ENCODE measurements around the gene AMDHD2. TPM values are rescaled to one million over a fixed set of nuclear protein-coding genes. Genes with fewer than 3 reads are reported as not detected.

Gene AMDHD2, protein sequence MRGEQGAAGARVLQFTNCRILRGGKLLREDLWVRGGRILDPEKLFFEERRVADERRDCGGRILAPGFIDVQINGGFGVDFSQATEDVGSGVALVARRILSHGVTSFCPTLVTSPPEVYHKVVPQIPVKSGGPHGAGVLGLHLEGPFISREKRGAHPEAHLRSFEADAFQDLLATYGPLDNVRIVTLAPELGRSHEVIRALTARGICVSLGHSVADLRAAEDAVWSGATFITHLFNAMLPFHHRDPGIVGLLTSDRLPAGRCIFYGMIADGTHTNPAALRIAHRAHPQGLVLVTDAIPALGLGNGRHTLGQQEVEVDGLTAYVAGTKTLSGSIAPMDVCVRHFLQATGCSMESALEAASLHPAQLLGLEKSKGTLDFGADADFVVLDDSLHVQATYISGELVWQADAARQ
- 10 to 100 TPM in 3 of 4 donors, 1 to 10 TPM in 1; 7.9 to 36.5 (median 22.0) TPM for total RNA-seq

DNA sequence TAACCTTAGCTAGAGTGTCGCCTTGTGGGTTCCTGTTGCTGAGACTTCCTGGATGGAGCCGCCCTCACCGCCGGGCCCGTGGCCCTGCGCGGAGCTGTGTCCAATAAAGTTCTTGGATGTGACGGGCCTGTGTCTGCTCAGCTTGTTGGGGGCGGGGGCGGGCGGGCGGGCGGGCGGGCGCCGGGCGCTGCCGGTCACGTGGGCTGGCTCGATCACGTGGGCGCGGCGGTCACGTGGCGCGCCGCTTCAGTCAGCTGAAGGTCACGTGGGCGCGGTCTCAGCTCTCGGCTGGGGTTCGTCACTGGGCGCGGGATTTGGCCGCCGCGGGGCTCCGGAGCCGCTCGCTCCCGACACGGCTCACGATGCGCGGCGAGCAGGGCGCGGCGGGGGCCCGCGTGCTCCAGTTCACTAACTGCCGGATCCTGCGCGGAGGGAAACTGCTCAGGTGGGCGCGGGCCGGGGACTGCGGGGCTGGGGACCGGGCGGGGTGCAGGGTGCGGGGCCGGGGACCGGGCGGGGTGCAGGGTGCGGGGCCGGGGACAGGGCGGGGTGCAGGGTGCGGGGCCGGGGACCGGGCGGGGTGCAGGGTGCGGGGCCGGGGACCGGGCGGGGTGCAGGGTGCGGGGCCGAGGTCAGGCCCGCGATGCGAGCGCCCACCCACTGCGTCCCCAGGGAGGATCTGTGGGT lies at the start of gene AMDHD2:
AMDHD2 (plus strand) TSS at position 275 of the 687 bp plus-strand sequence; CDS start at position 363, 88 bp downstream.
- H3K4me3 ChIP-seq, result peak within 1 kb of the TSS; percentile 25 to 72
- no peaks in the 10 kb centered on the region for H3K27me3 ChIP-seq
- H3K27ac ChIP-seq, result peak within 1 kb of the TSS; percentile 81
- H3K4me1 ChIP-seq, result peaks cover 30 to 47% of the 10 kb centered on the region in 2 donors
- intact Hi-C loops (cut with DNase I; ENCODE audit: low total_unique reads), result no loop called here
- no peaks in the 10 kb centered on the region for H3K9me3 ChIP-seq
- peak in 1 of 2 donors; percentile 42 for TF ChIP-seq POLR2A (IDR thresholded peaks at IDR 0.05)
- TF ChIP-seq, protein P1, sequence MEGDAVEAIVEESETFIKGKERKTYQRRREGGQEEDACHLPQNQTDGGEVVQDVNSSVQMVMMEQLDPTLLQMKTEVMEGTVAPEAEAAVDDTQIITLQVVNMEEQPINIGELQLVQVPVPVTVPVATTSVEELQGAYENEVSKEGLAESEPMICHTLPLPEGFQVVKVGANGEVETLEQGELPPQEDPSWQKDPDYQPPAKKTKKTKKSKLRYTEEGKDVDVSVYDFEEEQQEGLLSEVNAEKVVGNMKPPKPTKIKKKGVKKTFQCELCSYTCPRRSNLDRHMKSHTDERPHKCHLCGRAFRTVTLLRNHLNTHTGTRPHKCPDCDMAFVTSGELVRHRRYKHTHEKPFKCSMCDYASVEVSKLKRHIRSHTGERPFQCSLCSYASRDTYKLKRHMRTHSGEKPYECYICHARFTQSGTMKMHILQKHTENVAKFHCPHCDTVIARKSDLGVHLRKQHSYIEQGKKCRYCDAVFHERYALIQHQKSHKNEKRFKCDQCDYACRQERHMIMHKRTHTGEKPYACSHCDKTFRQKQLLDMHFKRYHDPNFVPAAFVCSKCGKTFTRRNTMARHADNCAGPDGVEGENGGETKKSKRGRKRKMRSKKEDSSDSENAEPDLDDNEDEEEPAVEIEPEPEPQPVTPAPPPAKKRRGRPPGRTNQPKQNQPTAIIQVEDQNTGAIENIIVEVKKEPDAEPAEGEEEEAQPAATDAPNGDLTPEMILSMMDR (IDR thresholded peaks at IDR 0.05), result no peak
- peak; percentile 88 to 90 for DNase-seq
- H3K36me3 ChIP-seq, result no peaks in the 10 kb centered on the region

GRCh38 chr16:2470603-2471015 lies 49.6 kb upstream of the AMDHD2 start:
- DNase-seq, result no peak
- Histone ChIP-seq H3K27me3 (peaks cover 4 to 44% of the 10 kb centered on the region in 2 donors), H3K4me1 (peaks cover 0 to 29% of the 10 kb centered on the region in 2 donors), H3K9me3 (no peaks in the 10 kb centered on the region), H3K4me3 (no peak overlapping the region), H3K27ac (no peak overlapping the region), H3K36me3 (no peaks in the 10 kb centered on the region)
- TF ChIP-seq POLR2A (IDR thresholded peaks at IDR 0.05), result no peak
- TF ChIP-seq, protein P1 (IDR thresholded peaks at IDR 0.05), result no peak
- intact Hi-C loops (cut with DNase I; ENCODE audit: low total_unique reads), result no loop called here

DNA sequence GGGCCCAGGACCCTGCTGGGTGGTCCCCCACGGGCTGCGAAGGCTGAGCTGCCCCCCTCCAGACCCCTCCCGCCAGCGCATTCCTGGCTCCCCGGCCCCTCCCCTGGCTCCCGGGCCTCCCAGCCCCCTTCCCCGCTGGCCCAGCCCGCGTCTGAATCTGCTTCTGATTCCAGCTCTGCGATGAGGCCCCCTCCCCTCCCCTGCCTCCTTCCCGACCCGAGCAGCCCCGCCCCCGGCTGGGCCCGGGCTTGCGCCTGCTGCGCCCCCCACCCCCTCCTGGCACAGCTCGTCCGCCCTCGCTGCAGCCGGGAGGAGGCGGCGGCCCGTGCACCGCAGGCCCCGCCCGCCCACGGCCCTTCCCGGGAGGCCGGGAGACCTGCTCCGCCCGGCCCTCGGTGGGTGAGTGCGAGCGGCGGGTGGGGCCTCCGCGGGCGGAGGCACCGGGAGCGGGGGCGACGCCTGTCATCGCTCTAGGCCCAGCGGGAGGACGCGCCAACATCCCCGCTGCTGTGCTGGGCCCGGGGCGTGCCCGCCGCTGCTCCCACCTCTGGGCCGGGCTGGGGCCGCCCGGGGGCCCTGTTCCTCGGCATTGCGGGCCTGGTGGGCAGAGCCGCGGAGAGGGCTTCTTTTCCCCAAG lies 49.0 kb upstream of the AMDHD2 start, which contains the start of gene NTN3:
NTN3 (plus strand) TSS at position 282 of the 637 bp plus-strand sequence. CDS start 405 bp downstream, outside the sequence.
- Histone ChIP-seq H3K27me3 (peaks cover 4 to 44% of the 10 kb centered on the region in 2 donors), H3K4me1 (peaks cover 0 to 34% of the 10 kb centered on the region in 2 donors), H3K27ac (peak within 1 kb of the TSS in 1 of 2 donors; percentile 10), H3K4me3 (no peak within 1 kb of the TSS), H3K36me3 (no peaks in the 10 kb centered on the region), H3K9me3 (no peaks in the 10 kb centered on the region)
- no peak for DNase-seq
- TF ChIP-seq, protein P1 (IDR thresholded peaks at IDR 0.05), result no peak
- intact Hi-C loops (cut with DNase I; ENCODE audit: low total_unique reads), result no loop called here

GRCh38 chr16:2471653-2472487 lies 48.3 kb upstream of the AMDHD2 start:
- H3K4me3 ChIP-seq, result no peak overlapping the region
- H3K36me3 ChIP-seq, result no peaks in the 10 kb centered on the region
- intact Hi-C loops (cut with DNase I; ENCODE audit: low total_unique reads), result no loop called here
- no peaks in the 10 kb centered on the region for H3K9me3 ChIP-seq
- no peak for DNase-seq
- peaks cover 4 to 44% of the 10 kb centered on the region in 2 donors for H3K27me3 ChIP-seq
- peak overlapping the region in 1 of 2 donors; percentile 10 for H3K27ac ChIP-seq
- TF ChIP-seq POLR2A (IDR thresholded peaks at IDR 0.05), result no peak
- TF ChIP-seq, protein P1 (IDR thresholded peaks at IDR 0.05), result no peak
- H3K4me1 ChIP-seq, result peaks cover 0 to 34% of the 10 kb centered on the region in 2 donors
